C4-2B (cell line): ENCODE data around the gene CDHR2.

Experiments used
- H3K27ac ChIP-seq: fragments of 450-650 bp; 2 replicates; pipeline ENCODE4 v1.5.1; 2017
- CTCF ChIP-seq: fragments of 450-650 bp; conservative IDR thresholded peaks from 2 replicates; pipeline ENCODE4 v1.5.1; 2017; ENCODE audit warnings: mild to moderate bottlenecking
- ZFX ChIP-seq: fragments of 450-650 bp; IDR thresholded peaks from 2 replicates; pipeline ENCODE4 v1.6.1; 2017

CDHR2 gene

GRCh38 chr5:176548967-176549444 is at the start of gene CDHR2:
Gene CDHR2 (plus strand): TSS chr5:176549342. CDS start chr5:176565353, 16,011 bp downstream.
- H3K27ac ChIP-seq = no peak within 1 kb of the TSS
- no peak for TF ChIP-seq ZFX
- TF ChIP-seq CTCF = no peak

GRCh38 chr5:176500511-176500910 is 48.6 kb upstream of the CDHR2 start:
- no peak overlapping the region for H3K27ac ChIP-seq
- TF ChIP-seq ZFX (no peak), CTCF (no peak)

GRCh38 chr5:176501333-176501732 is 47.8 kb upstream of the CDHR2 start:
- TF ChIP-seq ZFX = no peak
- TF ChIP-seq CTCF = no peak
- H3K27ac ChIP-seq = no peak overlapping the region

GRCh38 chr5:176503496-176503895 is 45.6 kb upstream of the CDHR2 start:
- TF ChIP-seq ZFX (no peak), CTCF (no peak)
- no peak overlapping the region for H3K27ac ChIP-seq

GRCh38 chr5:176507911-176508310 is 41.2 kb upstream of the CDHR2 start:
- H3K27ac ChIP-seq = no peak overlapping the region
- TF ChIP-seq CTCF (no peak), ZFX (no peak)

- TF ChIP-seq ZFX (no peak), CTCF (no peak)
- H3K27ac ChIP-seq = no peak overlapping the region
Observed at GRCh38 chr5:176508603-176509002, 40.5 kb upstream of the CDHR2 start.

- H3K27ac ChIP-seq = no peak overlapping the region
- no peak for TF ChIP-seq ZFX
- no peak for TF ChIP-seq CTCF
Observed at GRCh38 chr5:176513788-176514187, 35.4 kb upstream of the CDHR2 start.
